Suprapubic skin (tissue), 4 donors: Measurements from ENCODE around the gene NFKB2. TPM values are rescaled to one million over a fixed set of nuclear protein-coding genes. Genes with fewer than 3 reads are reported as not detected.

ENCODE experiments used
- DNase-seq, 2 donors: peaks; one replicate each; pipeline ENCODE4 v3.0.0-alpha.2; 2019; ENCODE audit warnings: low spot score in 2 of 2
- H3K27ac ChIP-seq: fragments of 200-600 bp; sonication (generic); one replicate; pipeline ENCODE4 v1.5.1; 2019
- H3K27me3 ChIP-seq: fragments of 200-600 bp; sonication (generic); one replicate; pipeline ENCODE4 v1.5.1; 2019
- H3K36me3 ChIP-seq: fragments of 200-600 bp; sonication (generic); one replicate; pipeline ENCODE4 v1.5.1; 2019
- H3K4me1 ChIP-seq: fragments of 200-600 bp; sonication (generic); one replicate; pipeline ENCODE4 v1.5.1; 2019
- H3K4me3 ChIP-seq: fragments of 200-600 bp; sonication (generic); one replicate; pipeline ENCODE4 v1.5.1; 2019; ENCODE audit warnings: mild to moderate bottlenecking
- H3K9me3 ChIP-seq: fragments of 200-600 bp; sonication (generic); one replicate; pipeline ENCODE4 v1.5.1; 2019
- CTCF ChIP-seq, 2 donors: fragments of 200-600 bp in 1 of 2; fragments of 450-650 bp in 1 of 2; sonication (generic) in 1 of 2; IDR thresholded peaks; one replicate each; pipeline ENCODE4 v1.5.1; 2016 to 2019; ENCODE audit warnings: antibody characterized with exemption in 2 of 2, mild to moderate bottlenecking in 1 of 2, moderate library complexity in 1 of 2
- EP300 ChIP-seq: sonication (generic); formaldehyde crosslinking; IDR thresholded peaks from one replicate; pipeline ENCODE4 v1.6.1; 2017; ENCODE audit warnings: antibody characterized with exemption
- POLR2A ChIP-seq, 2 donors: fragments of 450-650 bp; IDR thresholded peaks; one replicate each; pipeline ENCODE4 v1.6.1; 2017; ENCODE audit warnings: antibody characterized with exemption in 2 of 2, mild to moderate bottlenecking in 2 of 2, moderate library complexity in 2 of 2
- POLR2AphosphoS5 ChIP-seq, 3 donors: sonication (generic); formaldehyde crosslinking; IDR thresholded peaks; one replicate each; pipeline ENCODE4 v1.6.1; 2017; ENCODE audit warnings: antibody characterized with exemption in 3 of 3
- WGBS: methylation state at CpG from one replicate; pipeline ENCODE4 v1.1.5; 2018; 5-methylcytosine and 5-hydroxymethylcytosine counted together
- total RNA-seq, 4 donors: library from RNA; depleted of rRNA; stranded (reverse); fragments of >200 nt; gene quantifications; one replicate each; pipeline ENCODE4 v1.1.0, GENCODE V29; 2016

The NFKB2 gene
- total RNA-seq, 4 donors from 2014 or later, result 14.4 to 18.5 (median 16.0) TPM

DNA sequence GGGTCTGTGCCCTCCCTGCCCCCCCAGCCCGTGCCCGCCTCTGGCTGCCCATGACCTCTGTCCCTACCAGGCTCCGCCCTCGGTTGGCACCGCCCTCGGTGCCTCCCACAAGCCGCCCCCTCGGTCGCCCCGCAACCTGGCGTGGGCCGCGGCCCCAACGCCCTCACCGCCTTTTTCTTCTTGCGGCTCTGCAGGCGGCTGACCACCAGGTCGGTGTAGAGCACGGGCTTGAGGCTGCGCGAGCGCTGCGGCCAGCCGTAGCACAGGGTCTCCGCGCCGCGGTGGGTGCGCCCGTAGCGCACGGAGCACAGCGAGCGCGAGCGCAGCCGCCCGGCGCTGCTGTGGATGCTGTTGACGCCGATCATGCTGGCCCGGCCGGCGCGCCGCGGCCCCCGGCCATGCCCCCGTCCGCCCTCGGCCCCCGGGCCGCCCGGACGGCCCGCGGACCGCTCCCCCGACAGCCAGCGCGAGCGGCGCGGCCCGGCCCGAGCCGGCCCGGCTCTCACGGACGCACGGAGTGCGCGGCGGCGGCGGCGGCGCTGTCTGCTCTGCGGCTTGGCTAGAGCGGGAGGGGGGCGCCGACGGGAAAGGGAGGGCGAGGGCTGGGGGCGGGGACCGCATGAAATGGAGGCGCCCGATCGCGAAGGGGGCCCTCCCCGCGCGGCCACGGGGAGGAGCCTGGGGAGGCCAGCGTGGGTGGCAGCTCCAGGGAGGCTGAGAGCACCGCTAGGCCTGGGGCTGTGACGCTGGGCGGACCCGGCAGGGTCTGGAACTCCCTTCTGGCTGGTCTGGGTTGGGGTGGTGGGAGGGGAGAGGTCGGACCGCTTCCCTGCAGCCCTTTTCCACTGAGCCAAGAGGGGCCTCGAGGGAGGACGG, 13.5 kb downstream of the NFKB2 start:
- Histone ChIP-seq H3K27ac (no peak overlapping the region), H3K4me1 (peaks cover 24% of the 10 kb centered on the region), H3K27me3 (peaks cover 62% of the 10 kb centered on the region), H3K4me3 (peak overlapping the region; percentile 54), H3K9me3 (no peaks in the 10 kb centered on the region), H3K36me3 (no peaks in the 10 kb centered on the region)
- peak in 1 of 2 donors; percentile 69 for DNase-seq
- TF ChIP-seq CTCF (IDR thresholded peaks at IDR 0.05) (no peak), EP300 (no peak), POLR2A (IDR thresholded peaks at IDR 0.05) (no peak), POLR2AphosphoS5 (IDR thresholded peaks at IDR 0.05) (no peak)
- WGBS, result under 1% methylated on average over 19 of the region's 103 CpGs

DNA sequence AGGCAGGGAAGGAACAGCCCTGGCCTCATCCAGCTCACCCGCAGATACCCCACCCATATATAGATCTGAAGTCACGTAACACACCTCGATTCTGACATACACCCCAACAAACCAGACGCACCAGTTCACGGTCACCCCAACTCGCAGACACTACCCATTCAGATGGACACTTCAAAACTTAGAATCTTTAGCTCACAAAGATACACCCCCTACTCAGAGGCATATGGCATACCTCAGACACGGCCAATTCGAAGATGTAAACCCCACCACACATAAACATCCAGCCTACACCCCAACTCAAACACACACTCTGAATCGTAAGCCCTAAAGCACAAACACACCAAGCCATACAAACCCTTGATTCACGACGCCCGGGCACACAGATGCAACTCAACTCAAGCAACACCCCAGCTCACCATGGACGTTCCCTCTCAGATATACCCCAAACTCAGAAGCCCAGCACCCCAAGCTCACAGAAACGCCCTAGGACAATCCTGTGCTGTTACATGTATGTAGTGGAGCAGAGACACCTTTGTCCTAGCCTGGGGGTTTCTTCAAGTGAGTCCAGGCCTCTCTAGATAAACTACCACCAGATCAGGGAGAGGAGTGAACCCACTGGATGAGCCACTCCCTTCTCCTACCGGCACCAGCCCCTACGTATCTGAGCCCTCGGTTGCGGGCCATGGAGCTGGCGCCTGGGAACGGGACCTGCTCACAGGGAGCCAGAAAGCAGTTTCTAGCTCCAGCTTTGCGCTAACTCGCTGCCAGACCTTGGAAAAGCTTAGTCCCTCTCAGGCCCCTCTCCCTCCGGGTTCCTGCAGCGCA, 14.3 kb downstream of the NFKB2 start:
- Histone ChIP-seq H3K27ac (no peak overlapping the region), H3K4me3 (peak overlapping the region; percentile 54), H3K4me1 (peaks cover 24% of the 10 kb centered on the region), H3K9me3 (no peaks in the 10 kb centered on the region), H3K27me3 (peaks cover 68% of the 10 kb centered on the region), H3K36me3 (no peaks in the 10 kb centered on the region)
- WGBS, result 28% methylated on average over 22 of the region's 24 CpGs
- no peak for DNase-seq
- TF ChIP-seq EP300, result no peak
- TF ChIP-seq POLR2AphosphoS5 (IDR thresholded peaks at IDR 0.05), result no peak
- no peak for TF ChIP-seq CTCF (IDR thresholded peaks at IDR 0.05)
- no peak for TF ChIP-seq POLR2A (IDR thresholded peaks at IDR 0.05)

GRCh38 chr10:102410429-102411073, 15.0 kb downstream of the NFKB2 start:
- peaks cover 24% of the 10 kb centered on the region for H3K4me1 ChIP-seq
- peak overlapping the region; percentile 31 for H3K4me3 ChIP-seq
- H3K27me3 ChIP-seq, result peaks cover 73% of the 10 kb centered on the region
- no peaks in the 10 kb centered on the region for H3K9me3 ChIP-seq
- WGBS, result 2% methylated on average over 22 of the region's 48 CpGs
- peak in 1 of 2 donors; percentile 51 for DNase-seq
- H3K36me3 ChIP-seq, result no peaks in the 10 kb centered on the region
- no peak overlapping the region for H3K27ac ChIP-seq
- TF ChIP-seq POLR2AphosphoS5 (IDR thresholded peaks at IDR 0.05) (no peak), CTCF (IDR thresholded peaks at IDR 0.05) (no peak), EP300 (no peak)

- peaks cover 83% of the 10 kb centered on the region for H3K27me3 ChIP-seq
- 82% methylated on average over 14 of the region's 14 CpGs for WGBS
- H3K4me3 ChIP-seq, result no peak overlapping the region
- peaks cover 24% of the 10 kb centered on the region for H3K4me1 ChIP-seq
- H3K36me3 ChIP-seq, result no peaks in the 10 kb centered on the region
- TF ChIP-seq POLR2A (IDR thresholded peaks at IDR 0.05), result no peak
- TF ChIP-seq POLR2AphosphoS5 (IDR thresholded peaks at IDR 0.05), result no peak
- TF ChIP-seq CTCF (IDR thresholded peaks at IDR 0.05), result no peak
- TF ChIP-seq EP300, result no peak
- H3K9me3 ChIP-seq, result no peaks in the 10 kb centered on the region
- no peak overlapping the region for H3K27ac ChIP-seq
- DNase-seq, result no peak
Measured at GRCh38 chr10:102411341-102412255, 16.1 kb downstream of the NFKB2 start.
